ENCODE results near the gene MCU. TPM values are rescaled to one million over a fixed set of nuclear protein-coding genes. Genes with fewer than 3 reads are reported as not detected.

MCU gene
- total and polyA plus RNA-seq, 10 of the 15 experiments (the other 5 are each of a cell fraction or from before 2014, with no cell fraction given) = 5.1 to 49.1 (median 17.9) TPM

DNA sequence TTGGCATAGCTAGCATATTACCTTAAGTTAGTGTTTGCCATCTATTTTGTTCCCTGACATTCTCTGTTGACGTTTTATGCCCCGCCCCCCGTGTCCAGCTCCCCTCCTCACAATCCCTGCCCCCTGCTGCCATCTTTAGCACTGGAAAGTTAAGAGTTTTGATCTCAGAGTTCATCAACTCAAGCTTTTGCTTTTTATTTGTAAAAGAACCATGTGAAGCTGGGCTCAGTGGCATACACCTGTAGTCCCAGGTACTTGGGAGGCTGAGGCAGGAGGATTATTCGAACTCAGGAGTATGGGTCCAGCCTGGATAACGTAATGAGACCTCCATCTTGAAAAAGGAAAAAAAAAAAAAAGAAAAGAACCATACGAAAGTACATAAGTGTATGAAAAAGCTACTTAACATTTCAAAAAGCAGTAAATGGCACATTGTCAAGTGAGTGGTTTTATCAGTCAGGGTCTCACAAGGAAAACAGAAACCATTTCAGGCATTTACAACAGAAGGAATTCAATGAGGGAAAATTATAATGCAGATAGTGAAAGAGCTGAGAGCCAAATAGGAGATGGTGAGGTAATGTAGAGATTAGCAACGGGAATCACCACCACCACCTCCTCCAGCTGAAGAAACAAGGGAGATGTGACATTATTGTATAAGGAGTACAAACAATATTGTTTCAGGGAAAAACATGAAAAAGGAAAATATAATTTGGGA is 64.9 kb downstream of the MCU start (continued):
- TF ChIP-seq, protein P1, sequence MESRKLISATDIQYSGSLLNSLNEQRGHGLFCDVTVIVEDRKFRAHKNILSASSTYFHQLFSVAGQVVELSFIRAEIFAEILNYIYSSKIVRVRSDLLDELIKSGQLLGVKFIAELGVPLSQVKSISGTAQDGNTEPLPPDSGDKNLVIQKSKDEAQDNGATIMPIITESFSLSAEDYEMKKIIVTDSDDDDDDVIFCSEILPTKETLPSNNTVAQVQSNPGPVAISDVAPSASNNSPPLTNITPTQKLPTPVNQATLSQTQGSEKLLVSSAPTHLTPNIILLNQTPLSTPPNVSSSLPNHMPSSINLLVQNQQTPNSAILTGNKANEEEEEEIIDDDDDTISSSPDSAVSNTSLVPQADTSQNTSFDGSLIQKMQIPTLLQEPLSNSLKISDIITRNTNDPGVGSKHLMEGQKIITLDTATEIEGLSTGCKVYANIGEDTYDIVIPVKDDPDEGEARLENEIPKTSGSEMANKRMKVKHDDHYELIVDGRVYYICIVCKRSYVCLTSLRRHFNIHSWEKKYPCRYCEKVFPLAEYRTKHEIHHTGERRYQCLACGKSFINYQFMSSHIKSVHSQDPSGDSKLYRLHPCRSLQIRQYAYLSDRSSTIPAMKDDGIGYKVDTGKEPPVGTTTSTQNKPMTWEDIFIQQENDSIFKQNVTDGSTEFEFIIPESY (IDR thresholded peaks at IDR 0.05) = no peak
- TF ChIP-seq IKZF2 (IDR thresholded peaks at IDR 0.05) = no peak

DNA sequence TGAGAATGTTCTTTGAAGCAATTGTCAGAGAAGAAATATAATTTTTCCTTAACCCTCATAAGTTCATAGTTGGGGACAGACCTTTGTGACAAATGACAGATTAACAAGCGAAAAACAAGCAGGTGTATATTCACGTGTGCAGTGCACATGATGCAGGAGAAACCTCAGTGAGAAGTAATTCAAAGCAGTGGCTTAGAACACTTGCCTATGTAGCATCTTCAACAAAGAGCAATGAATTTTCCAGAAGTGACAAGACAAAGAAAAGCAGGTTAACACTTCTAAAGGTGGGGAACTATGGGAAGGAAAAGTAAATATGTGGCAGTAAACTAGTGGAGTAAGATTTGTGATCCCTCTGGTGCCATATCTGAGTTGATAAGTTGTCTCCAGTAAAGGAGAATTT is 65.8 kb downstream of the MCU start:
- ChIA-PET SMC1A (ENCODE audit: uncharacterized antibody, unreplicated experiment) (interaction anchor here (1.1 kb wide), 1 partner anchor 118 kb away, joined by 4 read pairs; no protein-coding TSS in a partner anchor), RAD21 (ENCODE audit: unreplicated experiment) (no interaction called here), CTCF (interaction anchor here (1.1 kb wide), 1 partner anchor 55 kb away, joined by 3 read pairs; no protein-coding TSS in a partner anchor), POLR2A (no interaction called here)
- ATAC-seq (no peak), FAIRE-seq (no peak), DNase-seq (ENCODE audit: low read depth, low spot score) (no peak)
- no TSS peak for BruUV-seq (replicated peaks)
- intact Hi-C loops (cut with micrococcal nuclease; ENCODE audit: unreplicated experiment) = no loop called here
- no peaks in the 10 kb centered on the region for H3K79me2 ChIP-seq (ENCODE audit: control insufficient read depth, insufficient read depth, low read length)
- no peaks in the 10 kb centered on the region for H3K27me3 ChIP-seq (replicated peaks in 1 of 2; ENCODE audit: control insufficient read depth in 2 of 2, insufficient read depth in 2 of 2, low read length in 1 of 2)
- H2AFZ ChIP-seq (ENCODE audit: control insufficient read depth, low read depth, low read length) = no peak overlapping the region
- H3K4me1 ChIP-seq (ENCODE audit: control insufficient read depth, insufficient read depth, low read length) = peaks cover 4% of the 10 kb centered on the region
- no peaks in the 10 kb centered on the region; the same call in 1 of the 2 replicates for H4K20me1 ChIP-seq (ENCODE audit: control insufficient read depth, insufficient read depth)
- WGBS (ENCODE audit: insufficient coverage, insufficient replicate concordance, low lambda C conversion rate, missing lambda C conversion rate) = 97% methylated on average over 2 of the region's 2 CpGs
- in situ Hi-C loops (cut with MboI) = no loop called here
- no peaks in the 10 kb centered on the region for H3K36me3 ChIP-seq (ENCODE audit: control insufficient read depth in 2 of 2, insufficient read depth in 2 of 2, low read length in 1 of 2)
- H3K9ac ChIP-seq (ENCODE audit: control insufficient read depth, insufficient read depth, low read length) = no peak overlapping the region
- no peak overlapping the region for H3K4me2 ChIP-seq (ENCODE audit: control insufficient read depth, insufficient read depth)
- H3K4me3 ChIP-seq = no peak overlapping the region
- no peaks in the 10 kb centered on the region for H3K9me3 ChIP-seq (replicated peaks; ENCODE audit: control insufficient read depth, insufficient read depth, low read length)
- no peak overlapping the region for H3K27ac ChIP-seq (ENCODE audit: control insufficient read depth, insufficient read depth)
- TF ChIP-seq IKZF1 (conservative IDR thresholded peaks at IDR 0.05) (no peak), ZNF24 (IDR thresholded peaks at IDR 0.05) (no peak), POLR2AphosphoS2 (IDR thresholded peaks at IDR 0.05; ENCODE audit: low read depth, low read length) (no peak), SUZ12 (IDR thresholded peaks at IDR 0.05; ENCODE audit: unreplicated experiment) (no peak), HDGF (IDR thresholded peaks at IDR 0.05) (no peak), SMC3 (IDR thresholded peaks at IDR 0.05; ENCODE audit: borderline replicate concordance, low read length) (no peak), RAD51 (IDR thresholded peaks at IDR 0.05) (no peak), EP300 (IDR thresholded peaks at IDR 0.05; ENCODE audit: borderline replicate concordance in 1 of 2, control insufficient read depth in 1 of 2, low read depth in 2 of 2, low read length in 2 of 2) (no peak), NFYA (IDR thresholded peaks at IDR 0.05; ENCODE audit: borderline replicate concordance, low read depth, low read length) (no peak), CREB1 (IDR thresholded peaks at IDR 0.05; ENCODE audit: low read depth) (no peak), RCOR1 (conservative IDR thresholded peaks at IDR 0.05; ENCODE audit: low read depth, low read length) (no peak), EED (IDR thresholded peaks at IDR 0.05; ENCODE audit: low read depth) (no peak), SP1 (IDR thresholded peaks at IDR 0.05; ENCODE audit: low read depth, low read length) (no peak), ZSCAN29 (IDR thresholded peaks at IDR 0.05) (no peak), POU2F2 (IDR thresholded peaks at IDR 0.05; ENCODE audit: borderline replicate concordance, low read depth, low read length) (no peak), NRF1 (conservative IDR thresholded peaks at IDR 0.05; ENCODE audit: low read depth, low read length) (no peak)
- TF ChIP-seq, protein P2, sequence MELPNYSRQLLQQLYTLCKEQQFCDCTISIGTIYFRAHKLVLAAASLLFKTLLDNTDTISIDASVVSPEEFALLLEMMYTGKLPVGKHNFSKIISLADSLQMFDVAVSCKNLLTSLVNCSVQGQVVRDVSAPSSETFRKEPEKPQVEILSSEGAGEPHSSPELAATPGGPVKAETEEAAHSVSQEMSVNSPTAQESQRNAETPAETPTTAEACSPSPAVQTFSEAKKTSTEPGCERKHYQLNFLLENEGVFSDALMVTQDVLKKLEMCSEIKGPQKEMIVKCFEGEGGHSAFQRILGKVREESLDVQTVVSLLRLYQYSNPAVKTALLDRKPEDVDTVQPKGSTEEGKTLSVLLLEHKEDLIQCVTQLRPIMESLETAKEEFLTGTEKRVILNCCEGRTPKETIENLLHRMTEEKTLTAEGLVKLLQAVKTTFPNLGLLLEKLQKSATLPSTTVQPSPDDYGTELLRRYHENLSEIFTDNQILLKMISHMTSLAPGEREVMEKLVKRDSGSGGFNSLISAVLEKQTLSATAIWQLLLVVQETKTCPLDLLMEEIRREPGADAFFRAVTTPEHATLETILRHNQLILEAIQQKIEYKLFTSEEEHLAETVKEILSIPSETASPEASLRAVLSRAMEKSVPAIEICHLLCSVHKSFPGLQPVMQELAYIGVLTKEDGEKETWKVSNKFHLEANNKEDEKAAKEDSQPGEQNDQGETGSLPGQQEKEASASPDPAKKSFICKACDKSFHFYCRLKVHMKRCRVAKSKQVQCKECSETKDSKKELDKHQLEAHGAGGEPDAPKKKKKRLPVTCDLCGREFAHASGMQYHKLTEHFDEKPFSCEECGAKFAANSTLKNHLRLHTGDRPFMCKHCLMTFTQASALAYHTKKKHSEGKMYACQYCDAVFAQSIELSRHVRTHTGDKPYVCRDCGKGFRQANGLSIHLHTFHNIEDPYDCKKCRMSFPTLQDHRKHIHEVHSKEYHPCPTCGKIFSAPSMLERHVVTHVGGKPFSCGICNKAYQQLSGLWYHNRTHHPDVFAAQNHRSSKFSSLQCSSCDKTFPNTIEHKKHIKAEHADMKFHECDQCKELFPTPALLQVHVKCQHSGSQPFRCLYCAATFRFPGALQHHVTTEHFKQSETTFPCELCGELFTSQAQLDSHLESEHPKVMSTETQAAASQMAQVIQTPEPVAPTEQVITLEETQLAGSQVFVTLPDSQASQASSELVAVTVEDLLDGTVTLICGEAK (IDR thresholded peaks at IDR 0.05; ENCODE audit: borderline replicate concordance) = no peak

Measured in GM12878 (cell line).